ENCODE measurements around the gene IGHMBP2. TPM values are rescaled to one million over a fixed set of nuclear protein-coding genes. Genes with fewer than 3 reads are reported as not detected.
A peak's percentile ranks its signal among the peaks of the same experiment; 100 is the strongest.

Gene IGHMBP2
- total and polyA plus RNA-seq, 2 of the 8 experiments (the other 6 are each of a cell fraction or from before 2014, with no cell fraction given) = 8.4 to 17.6 TPM

- no peak for FAIRE-seq
- H3K18ac ChIP-seq (ENCODE audit: extremely low read depth, low read length) = no peak within 1 kb of the TSS
- no peak within 1 kb of the TSS; the same call in 1 of the 2 replicates for H2BK15ac ChIP-seq (ENCODE audit: low read length)
- no peak within 1 kb of the TSS for H2BK120ac ChIP-seq (replicated peaks; ENCODE audit: low read depth, low read length)
- H3K79me1 ChIP-seq (ENCODE audit: low read depth, low read length) = no peaks in the 10 kb centered on the region
- H4K20me1 ChIP-seq (replicated peaks in 1 of 2; ENCODE audit: control insufficient read depth in 1 of 2, insufficient read depth in 2 of 2, low read length in 2 of 2) = no peaks in the 10 kb centered on the region
- no peak for DNase-seq (ENCODE audit: low read depth in 1 of 2, low spot score in 2 of 2)
- H2AK5ac ChIP-seq (ENCODE audit: low read depth, low read length) = no peak within 1 kb of the TSS
- no peak within 1 kb of the TSS for H2AFZ ChIP-seq (ENCODE audit: low read length)
- H4K91ac ChIP-seq (replicated peaks; ENCODE audit: insufficient read length, low read length) = no peak within 1 kb of the TSS
- no peak within 1 kb of the TSS for H3K23ac ChIP-seq (ENCODE audit: insufficient read length)
- ChIA-PET CTCF (ENCODE audit: partially characterized antibody) (interaction anchor here (0.7 to 1.9 kb wide), 3 partner anchors 20 to 25 kb away, joined by 3 to 6 read pairs (median 3); no protein-coding TSS in a partner anchor), POLR2A (ENCODE audit: partially characterized antibody) (interaction anchor here (1.4 kb wide), 1 partner anchor 14 kb away, joined by 3 read pairs; no protein-coding TSS in a partner anchor)
- no peaks in the 10 kb centered on the region for H3K36me3 ChIP-seq (ENCODE audit: control insufficient read depth in 2 of 4, insufficient read depth in 4 of 4, low read length in 3 of 4)
- H3K23me2 ChIP-seq (ENCODE audit: low read depth, low read length) = no peaks in the 10 kb centered on the region
- H2BK20ac ChIP-seq (ENCODE audit: low read length) = no peak within 1 kb of the TSS
- H3K27ac ChIP-seq (ENCODE audit: low read depth, low read length) = no peak within 1 kb of the TSS
- 85% methylated on average over 8 of the region's 8 CpGs; no CpG with 5 or more reads in 1 of the 2 experiments for WGBS, 2 experiments (ENCODE audit: extremely low coverage in 1 of 2, insufficient coverage in 1 of 2, insufficient read length in 1 of 2, insufficient replicate concordance in 2 of 2, low coverage in 1 of 2, low lambda C conversion rate in 2 of 2, missing lambda C conversion rate in 1 of 2)
- no peak within 1 kb of the TSS for H3K4me2 ChIP-seq (ENCODE audit: insufficient read depth in 1 of 2, low read depth in 2 of 2, low read length in 2 of 2)
- H2BK5ac ChIP-seq (ENCODE audit: low read depth, low read length) = peak within 1 kb of the TSS; percentile 10; the same call in 1 of the 2 replicates
- no peak within 1 kb of the TSS; the same call in 1 of the 2 replicates for H2BK12ac ChIP-seq (ENCODE audit: low read depth, low read length)
- no peak within 1 kb of the TSS for H4K5ac ChIP-seq (ENCODE audit: insufficient read length, low read depth, low read length)
- no peak within 1 kb of the TSS for H3K56ac ChIP-seq (replicated peaks; ENCODE audit: insufficient read length, low read depth, low read length)
- peaks cover 0 to 4% of the 10 kb centered on the region in 2 experiments; a peak in 1 of 4 replicates for H3K9me3 ChIP-seq (ENCODE audit: insufficient read depth in 2 of 2, low read depth in 1 of 2, low read length in 1 of 2)
- H3K27me3 ChIP-seq (replicated peaks in 1 of 4; ENCODE audit: control insufficient read depth in 3 of 4, extremely low read depth in 1 of 4, insufficient read depth in 3 of 4, low read length in 3 of 4) = no peaks in the 10 kb centered on the region; a peak in 2 of 7 replicates
- peak within 1 kb of the TSS; percentile 17; the same call in 1 of the 2 replicates for H4K8ac ChIP-seq (ENCODE audit: extremely low read depth, insufficient read depth, low read length)
- H3K9ac ChIP-seq (replicated peaks in 1 of 4; ENCODE audit: extremely low read depth in 1 of 4, low read depth in 3 of 4, low read length in 3 of 4) = no peak within 1 kb of the TSS
- no peak within 1 kb of the TSS for H3K14ac ChIP-seq (ENCODE audit: insufficient read length)
- no peak within 1 kb of the TSS for H3K4me3 ChIP-seq (ENCODE audit: extremely low read depth in 1 of 4, insufficient read depth in 2 of 4, low read depth in 3 of 4, low read length in 4 of 4)
- peaks cover 0 to 3% (median 1%) of the 10 kb centered on the region in 4 experiments; a peak in 1 of 7 replicates for H3K4me1 ChIP-seq (replicated peaks in 1 of 4; ENCODE audit: control insufficient read depth in 3 of 4, insufficient read depth in 4 of 4, low read length in 3 of 4)
- H3K79me2 ChIP-seq (ENCODE audit: control insufficient read depth in 1 of 2, insufficient read depth in 2 of 2, low read length in 2 of 2) = no peaks in the 10 kb centered on the region
- no peak within 1 kb of the TSS for H3K4ac ChIP-seq (replicated peaks; ENCODE audit: insufficient read length, low read depth, low read length)
- TF ChIP-seq MAFK (IDR thresholded peaks at IDR 0.05; ENCODE audit: low read depth, low read length) = no peak
Measured at GRCh38 chr11:68980776-68981065, 77.0 kb downstream of the IGHMBP2 start, which contains the start of gene MRGPRD. TSS of gene MRGPRD (minus strand) at chr11:68980986. CDS start at chr11:68980986, 0 bp downstream.

Data from H1 (cell line).